ENCODE measurements around the gene SYP.

The SYP gene

DNA sequence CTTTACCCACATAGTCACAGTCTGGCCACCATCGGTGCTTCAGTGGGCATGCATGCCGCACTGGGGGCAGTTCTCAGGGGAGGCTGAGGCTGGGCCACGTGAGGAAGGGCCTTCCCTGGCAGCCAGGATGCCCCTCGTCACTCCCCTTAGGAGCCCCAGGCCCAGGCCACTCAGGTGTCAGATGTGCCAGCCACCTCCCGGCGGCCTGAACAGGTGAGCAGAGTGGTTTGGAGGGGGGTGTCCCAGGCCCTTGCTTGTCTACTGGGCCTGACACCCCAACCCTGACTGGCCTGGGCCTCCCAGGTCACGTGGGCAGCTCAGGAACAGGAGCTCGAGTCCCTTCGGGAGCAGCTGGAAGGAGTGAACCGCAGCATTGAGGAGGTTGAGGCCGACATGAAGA is 47.4 kb upstream of the SYP start:
- H3K9ac ChIP-seq (ENCODE audit: low read length), result no peak overlapping the region
- no peaks in the 10 kb centered on the region for H3K36me3 ChIP-seq (replicated peaks; ENCODE audit: low read depth, low read length)
- TF ChIP-seq, protein P1, sequence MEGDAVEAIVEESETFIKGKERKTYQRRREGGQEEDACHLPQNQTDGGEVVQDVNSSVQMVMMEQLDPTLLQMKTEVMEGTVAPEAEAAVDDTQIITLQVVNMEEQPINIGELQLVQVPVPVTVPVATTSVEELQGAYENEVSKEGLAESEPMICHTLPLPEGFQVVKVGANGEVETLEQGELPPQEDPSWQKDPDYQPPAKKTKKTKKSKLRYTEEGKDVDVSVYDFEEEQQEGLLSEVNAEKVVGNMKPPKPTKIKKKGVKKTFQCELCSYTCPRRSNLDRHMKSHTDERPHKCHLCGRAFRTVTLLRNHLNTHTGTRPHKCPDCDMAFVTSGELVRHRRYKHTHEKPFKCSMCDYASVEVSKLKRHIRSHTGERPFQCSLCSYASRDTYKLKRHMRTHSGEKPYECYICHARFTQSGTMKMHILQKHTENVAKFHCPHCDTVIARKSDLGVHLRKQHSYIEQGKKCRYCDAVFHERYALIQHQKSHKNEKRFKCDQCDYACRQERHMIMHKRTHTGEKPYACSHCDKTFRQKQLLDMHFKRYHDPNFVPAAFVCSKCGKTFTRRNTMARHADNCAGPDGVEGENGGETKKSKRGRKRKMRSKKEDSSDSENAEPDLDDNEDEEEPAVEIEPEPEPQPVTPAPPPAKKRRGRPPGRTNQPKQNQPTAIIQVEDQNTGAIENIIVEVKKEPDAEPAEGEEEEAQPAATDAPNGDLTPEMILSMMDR (IDR thresholded peaks at IDR 0.05; ENCODE audit: low read depth, low read length), result no peak
- no peak for TF ChIP-seq EZH2phosphoT487 (IDR thresholded peaks at IDR 0.05; ENCODE audit: low read depth)
- H3K79me2 ChIP-seq (ENCODE audit: low read length), result no peaks in the 10 kb centered on the region
- H3K27me3 ChIP-seq (ENCODE audit: low read depth, low read length), result no peaks in the 10 kb centered on the region
- H2AFZ ChIP-seq (ENCODE audit: low read depth, low read length), result no peak overlapping the region
- no peaks in the 10 kb centered on the region for H3K4me1 ChIP-seq (ENCODE audit: low read length)
- H3K9me3 ChIP-seq (ENCODE audit: insufficient read depth, low read length), result no peaks in the 10 kb centered on the region
- no peak overlapping the region for H3K4me2 ChIP-seq (ENCODE audit: low read length)
- H3K4me3 ChIP-seq (ENCODE audit: low read length), result no peak overlapping the region
- H4K20me1 ChIP-seq (ENCODE audit: insufficient read depth, low read length), result no peaks in the 10 kb centered on the region
- no peak overlapping the region for H3K27ac ChIP-seq (ENCODE audit: low read length)

DNA sequence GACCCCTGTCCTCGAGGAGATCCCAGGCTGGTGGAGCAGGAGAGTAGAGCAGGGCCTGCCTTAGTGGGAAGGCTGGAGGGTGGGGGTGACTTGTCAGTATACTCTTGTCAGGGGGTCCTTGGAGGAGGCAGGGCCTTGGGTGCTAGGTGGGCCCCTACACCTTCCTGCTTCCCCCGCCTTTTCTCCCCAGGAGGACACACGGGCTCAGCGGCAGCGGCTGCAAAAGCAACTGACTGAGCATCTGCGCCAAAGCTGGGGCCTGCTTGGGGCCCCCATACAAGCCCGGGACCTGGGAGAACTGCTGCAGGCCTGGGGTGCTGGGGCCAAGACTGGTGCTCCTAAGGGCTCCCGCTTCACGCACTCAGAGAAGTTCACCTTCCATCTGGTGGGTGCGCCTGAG is 46.5 kb upstream of the SYP start:
- no peaks in the 10 kb centered on the region for H3K27me3 ChIP-seq (ENCODE audit: low read depth, low read length)
- H3K4me2 ChIP-seq (ENCODE audit: low read length), result no peak overlapping the region
- no peaks in the 10 kb centered on the region for H3K4me1 ChIP-seq (ENCODE audit: low read length)
- TF ChIP-seq EZH2phosphoT487 (IDR thresholded peaks at IDR 0.05; ENCODE audit: low read depth), result no peak
- TF ChIP-seq, protein P1 (IDR thresholded peaks at IDR 0.05; ENCODE audit: low read depth, low read length), result no peak
- H3K36me3 ChIP-seq (replicated peaks; ENCODE audit: low read depth, low read length), result no peaks in the 10 kb centered on the region
- no peak overlapping the region for H2AFZ ChIP-seq (ENCODE audit: low read depth, low read length)
- no peak overlapping the region for H3K9ac ChIP-seq (ENCODE audit: low read length)
- no peaks in the 10 kb centered on the region for H3K79me2 ChIP-seq (ENCODE audit: low read length)
- no peaks in the 10 kb centered on the region for H3K9me3 ChIP-seq (ENCODE audit: insufficient read depth, low read length)
- H3K27ac ChIP-seq (ENCODE audit: low read length), result no peak overlapping the region
- H4K20me1 ChIP-seq (ENCODE audit: insufficient read depth, low read length), result no peaks in the 10 kb centered on the region
- H3K4me3 ChIP-seq (ENCODE audit: low read length), result no peak overlapping the region

DNA sequence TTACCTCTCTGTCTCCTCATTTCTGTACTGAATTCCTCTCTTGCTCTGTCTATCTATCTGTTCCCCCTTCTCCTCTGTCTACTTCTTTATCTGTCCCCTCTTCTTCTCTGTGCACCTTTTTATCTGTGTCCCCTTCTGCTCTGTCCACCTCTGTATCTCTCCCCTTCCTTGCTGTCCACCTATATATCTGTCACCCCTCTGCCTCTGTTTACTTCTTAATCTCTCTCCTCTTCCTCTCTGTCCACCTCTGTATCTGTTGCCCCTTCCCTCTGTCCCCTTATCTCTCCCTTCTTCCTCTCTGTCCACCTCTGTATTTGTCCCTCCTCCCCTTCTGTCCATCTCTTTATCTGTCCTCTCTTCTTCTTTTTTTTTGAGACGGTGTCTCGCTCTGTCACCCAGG is 44.2 kb upstream of the SYP start:
- Histone ChIP-seq H3K4me2 (ENCODE audit: low read length) (no peak overlapping the region), H3K36me3 (replicated peaks; ENCODE audit: low read depth, low read length) (no peaks in the 10 kb centered on the region), H4K20me1 (ENCODE audit: insufficient read depth, low read length) (no peaks in the 10 kb centered on the region), H3K9me3 (ENCODE audit: insufficient read depth, low read length) (no peaks in the 10 kb centered on the region), H3K4me3 (ENCODE audit: low read length) (no peak overlapping the region), H2AFZ (ENCODE audit: low read depth, low read length) (no peak overlapping the region), H3K9ac (ENCODE audit: low read length) (no peak overlapping the region), H3K27me3 (ENCODE audit: low read depth, low read length) (no peaks in the 10 kb centered on the region), H3K79me2 (ENCODE audit: low read length) (no peaks in the 10 kb centered on the region), H3K4me1 (ENCODE audit: low read length) (no peaks in the 10 kb centered on the region), H3K27ac (ENCODE audit: low read length) (no peak overlapping the region)
- no peak for TF ChIP-seq EZH2phosphoT487 (IDR thresholded peaks at IDR 0.05; ENCODE audit: low read depth)
- TF ChIP-seq, protein P1 (IDR thresholded peaks at IDR 0.05; ENCODE audit: low read depth, low read length), result no peak

DNA sequence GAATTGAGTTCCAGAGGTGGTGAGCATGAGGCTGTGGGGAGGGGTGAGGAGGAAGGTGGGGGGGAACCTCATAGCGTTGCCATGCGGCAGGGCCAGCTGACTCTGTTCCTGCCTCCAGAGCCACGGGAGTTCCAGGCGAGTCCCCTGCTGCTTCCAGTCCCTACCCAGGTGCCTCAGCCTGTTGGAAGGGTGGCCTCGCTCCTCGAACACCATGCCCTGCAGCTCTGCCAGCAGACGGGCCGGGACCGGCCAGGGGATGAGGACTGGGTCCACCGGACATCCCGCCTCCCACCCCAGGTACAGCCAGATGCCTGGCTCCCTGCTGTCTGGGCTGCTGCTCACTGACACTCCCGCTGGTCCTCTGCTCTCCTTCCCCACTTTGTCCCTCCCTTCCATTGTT is 43.2 kb upstream of the SYP start:
- H3K27me3 ChIP-seq (ENCODE audit: low read depth, low read length), result no peaks in the 10 kb centered on the region
- no peak overlapping the region for H3K4me3 ChIP-seq (ENCODE audit: low read length)
- H4K20me1 ChIP-seq (ENCODE audit: insufficient read depth, low read length), result no peaks in the 10 kb centered on the region
- H3K4me2 ChIP-seq (ENCODE audit: low read length), result no peak overlapping the region
- no peak overlapping the region for H3K27ac ChIP-seq (ENCODE audit: low read length)
- H3K4me1 ChIP-seq (ENCODE audit: low read length), result no peaks in the 10 kb centered on the region
- H2AFZ ChIP-seq (ENCODE audit: low read depth, low read length), result no peak overlapping the region
- no peak overlapping the region for H3K9ac ChIP-seq (ENCODE audit: low read length)
- no peaks in the 10 kb centered on the region for H3K36me3 ChIP-seq (replicated peaks; ENCODE audit: low read depth, low read length)
- TF ChIP-seq, protein P1 (IDR thresholded peaks at IDR 0.05; ENCODE audit: low read depth, low read length), result no peak
- TF ChIP-seq EZH2phosphoT487 (IDR thresholded peaks at IDR 0.05; ENCODE audit: low read depth), result no peak
- H3K9me3 ChIP-seq (ENCODE audit: insufficient read depth, low read length), result no peaks in the 10 kb centered on the region
- no peaks in the 10 kb centered on the region for H3K79me2 ChIP-seq (ENCODE audit: low read length)
